CD4-positive, alpha-beta T cell treated with Interleukin-4 for 1 hour (primary cell): ENCODE results near the gene ZBED5.

Experiments
- DNase-seq, 2 donors: peaks; one replicate each; pipeline ENCODE4 v3.0.0-alpha.2; 2020 to 2022

Gene ZBED5

GRCh38 chr11:10878408-10879214 is 20.8 kb upstream of the ZBED5 start:
- peak; percentile 53 to 77 for DNase-seq

- DNase-seq, result no peak
Measured at GRCh38 chr11:10876158-10876557, 18.3 kb upstream of the ZBED5 start.

GRCh38 chr11:10875430-10876021 is 17.7 kb upstream of the ZBED5 start:
- no peak for DNase-seq

DNA sequence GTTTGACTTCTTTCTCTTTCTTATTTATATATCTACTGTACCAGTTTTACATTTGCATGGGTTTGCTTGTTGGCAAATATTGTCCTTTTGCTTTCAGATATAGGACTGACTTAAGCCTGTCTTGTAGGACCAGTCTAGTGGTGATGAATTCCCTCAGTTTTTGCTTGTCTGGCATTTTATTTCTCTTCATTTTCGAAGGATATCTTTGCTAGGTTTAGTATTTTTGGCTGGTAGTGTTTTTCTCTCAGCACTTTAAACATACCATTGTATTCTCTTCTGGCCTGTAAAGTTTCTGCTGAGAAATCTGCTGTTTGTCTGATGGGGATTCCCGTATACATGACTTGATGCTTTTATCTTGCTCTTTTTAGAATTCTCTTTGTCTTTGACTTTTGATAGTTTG is 14.2 kb upstream of the ZBED5 start:
- no peak for DNase-seq

- DNase-seq, result no peak
Measured at GRCh38 chr11:10868352-10868751, 10.5 kb upstream of the ZBED5 start.

DNA sequence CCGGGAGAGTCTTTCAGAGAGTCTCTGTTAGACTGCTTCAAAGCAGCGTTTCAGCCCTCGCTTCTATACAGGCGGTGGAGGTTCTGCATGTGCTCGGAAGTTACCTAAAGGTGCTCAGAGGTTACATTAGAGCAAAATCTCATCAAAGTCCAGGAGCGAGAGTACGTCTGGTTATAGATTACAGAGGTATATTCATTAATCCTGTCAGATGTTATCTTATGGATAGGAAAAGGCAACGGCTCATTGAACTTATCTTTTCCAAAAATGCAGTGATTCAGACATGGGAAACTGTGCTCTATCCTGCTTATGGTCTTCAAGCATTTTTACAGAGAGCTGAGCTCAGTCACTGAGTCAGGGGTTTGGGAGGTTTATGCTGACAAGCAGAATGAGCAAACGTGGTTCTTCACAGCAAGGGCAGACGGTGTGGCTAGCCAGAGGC is 9.1 kb upstream of the ZBED5 start:
- DNase-seq, result no peak

- DNase-seq, result no peak
Measured at GRCh38 chr11:10865837-10866270, 8.0 kb upstream of the ZBED5 start.

GRCh38 chr11:10864688-10865087 is 6.8 kb upstream of the ZBED5 start:
- no peak for DNase-seq

- DNase-seq, result no peak
Measured at GRCh38 chr11:10862446-10862845, 4.6 kb upstream of the ZBED5 start.

DNA sequence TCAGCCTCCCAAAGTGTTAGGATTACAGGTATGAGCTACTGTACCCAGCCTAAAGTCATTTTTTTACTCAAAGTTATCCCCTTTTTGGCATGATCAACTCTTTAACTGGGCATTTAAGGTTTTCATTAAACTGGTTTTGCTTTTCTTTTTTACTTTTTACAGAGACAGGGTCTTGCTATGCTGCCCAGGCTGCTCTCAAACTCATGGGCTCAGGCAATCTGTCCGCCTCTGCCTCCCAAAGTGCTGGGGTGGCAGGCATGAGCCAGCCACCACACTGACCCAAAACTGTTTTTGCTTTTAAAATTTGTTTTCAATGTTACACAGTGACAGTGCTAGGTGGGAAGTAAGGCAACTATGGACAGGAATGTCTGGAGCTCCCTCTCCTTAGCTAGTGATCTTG is 3.9 kb upstream of the ZBED5 start:
- no peak for DNase-seq

- DNase-seq, result no peak
Measured at GRCh38 chr11:10861047-10861446, 3.2 kb upstream of the ZBED5 start.

GRCh38 chr11:10858439-10859325 is 829 bp upstream of the ZBED5 start:
- DNase-seq, result peak; percentile 45 to 48

- no peak for DNase-seq
Measured at GRCh38 chr11:10857459-10857708, 469 bp downstream of the ZBED5 start.

- peak in 1 of 2 donors; percentile 48 for DNase-seq
Measured at GRCh38 chr11:10856689-10857458, 979 bp downstream of the ZBED5 start.

- no peak for DNase-seq
Measured at GRCh38 chr11:10855295-10855694, 2.6 kb downstream of the ZBED5 start.

DNA sequence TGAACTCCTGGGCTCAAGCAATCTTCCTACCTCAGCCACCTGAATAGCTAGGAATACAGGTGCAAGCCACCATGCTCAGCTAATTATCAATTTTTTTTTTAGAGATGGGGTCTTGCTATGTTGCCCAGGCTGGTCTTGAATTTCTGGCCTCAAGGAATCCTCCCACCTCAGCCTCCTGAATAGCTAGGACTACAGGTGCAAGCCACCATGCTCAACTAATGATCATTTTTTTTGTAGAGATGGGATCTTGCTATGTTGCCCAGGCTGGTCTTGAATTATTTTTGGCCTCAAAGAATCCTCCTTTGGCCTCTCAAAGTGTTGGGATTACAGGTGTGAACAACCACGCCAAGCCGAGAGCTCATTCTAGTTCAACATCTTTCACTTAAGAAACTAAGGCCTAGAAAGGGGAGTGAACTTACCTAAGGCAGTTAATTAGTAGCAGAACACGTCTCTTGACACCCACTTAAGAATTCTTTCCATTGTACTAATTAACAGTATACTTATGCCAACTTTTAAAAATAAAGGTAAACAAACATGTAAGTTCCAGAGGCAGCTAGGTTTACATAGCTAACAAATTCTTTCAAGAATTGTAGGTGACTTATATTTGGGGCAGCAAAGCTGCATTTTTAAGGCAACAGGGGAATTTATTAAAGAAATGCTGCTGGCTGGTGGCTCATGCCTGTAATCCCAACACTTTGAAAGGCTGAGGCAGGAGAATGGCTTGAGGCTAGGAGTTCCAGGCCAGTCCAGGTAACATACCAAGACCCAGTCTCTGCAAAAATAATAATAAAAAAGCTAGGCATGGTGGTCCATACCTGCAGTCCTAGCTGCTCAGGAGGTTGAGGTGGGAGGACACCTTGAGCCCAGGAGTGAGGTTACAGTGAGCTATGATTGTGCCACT is 9.6 kb downstream of the ZBED5 start:
- no peak for DNase-seq

DNA sequence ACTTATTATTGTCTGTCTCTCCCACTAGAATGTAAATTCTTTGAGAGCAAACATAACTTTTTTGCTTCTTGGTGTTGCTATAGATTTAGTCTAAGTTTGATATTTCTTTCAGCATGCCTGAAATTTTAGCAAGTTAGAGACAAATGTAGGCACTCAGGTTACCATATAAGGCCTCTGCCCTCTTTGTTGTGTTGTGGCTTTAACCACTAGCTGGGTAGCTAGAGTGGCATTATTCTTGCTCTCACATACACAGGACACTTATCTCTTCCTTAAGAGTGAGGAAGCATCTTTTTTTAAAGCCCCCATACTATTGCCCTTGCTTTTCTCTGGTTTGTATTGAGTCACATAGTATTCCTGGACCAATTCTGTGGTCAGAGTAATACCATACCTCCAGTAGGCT is 11.2 kb downstream of the ZBED5 start:
- no peak for DNase-seq

DNA sequence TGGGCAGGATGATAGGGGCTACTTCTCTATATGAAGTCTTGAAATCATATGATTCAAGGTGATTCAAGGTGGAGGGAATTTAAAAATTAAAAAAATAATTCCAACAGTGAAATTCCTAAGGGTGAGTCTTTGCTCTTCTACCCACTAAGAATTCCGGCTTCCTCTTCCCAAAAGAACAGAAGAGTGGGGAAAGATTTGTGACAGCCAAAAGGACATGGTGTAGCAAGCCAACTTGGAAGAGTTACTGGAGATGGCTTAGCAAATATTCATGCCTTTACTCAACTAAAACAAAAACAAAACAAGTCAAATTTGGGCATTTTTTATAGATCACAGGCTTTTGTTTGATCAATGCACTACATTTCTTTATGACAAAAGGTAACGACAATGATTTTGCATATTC is 12.3 kb downstream of the ZBED5 start:
- DNase-seq, result no peak

DNA sequence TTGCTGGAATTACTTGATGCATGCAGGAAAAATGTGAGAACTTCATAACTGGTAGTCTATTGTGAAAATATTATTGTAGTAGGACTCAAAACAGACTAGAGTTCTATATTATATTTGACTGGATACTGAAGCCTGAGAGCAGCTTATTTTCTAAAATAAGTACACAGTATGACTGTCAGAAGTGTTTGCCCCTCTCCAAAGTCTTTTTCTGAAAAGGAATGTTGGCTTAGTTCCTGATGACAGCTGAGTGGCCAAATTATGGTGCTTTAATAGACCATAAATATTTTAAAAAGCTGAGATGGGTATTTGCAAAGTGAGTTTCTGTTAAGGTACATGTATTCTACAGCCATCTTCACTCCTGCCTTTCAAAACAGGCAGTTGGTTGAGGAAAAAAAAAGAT is 13.1 kb downstream of the ZBED5 start:
- DNase-seq, result no peak

- no peak for DNase-seq
Measured at GRCh38 chr11:10844356-10844755, 13.5 kb downstream of the ZBED5 start.

- no peak for DNase-seq
Measured at GRCh38 chr11:10838881-10839280, 19.0 kb downstream of the ZBED5 start.

GRCh38 chr11:10838083-10838482 is 19.8 kb downstream of the ZBED5 start:
- DNase-seq, result no peak
